ENCODE results near the gene INPP5J. TPM values are rescaled to one million over a fixed set of nuclear protein-coding genes. Genes with fewer than 3 reads are reported as not detected.
A peak's percentile ranks its signal among the peaks of the same experiment; 100 is the strongest.

Gene INPP5J
- total RNA-seq, 2 donors from 2014 or later, result 3.5 to 5.4 TPM

DNA sequence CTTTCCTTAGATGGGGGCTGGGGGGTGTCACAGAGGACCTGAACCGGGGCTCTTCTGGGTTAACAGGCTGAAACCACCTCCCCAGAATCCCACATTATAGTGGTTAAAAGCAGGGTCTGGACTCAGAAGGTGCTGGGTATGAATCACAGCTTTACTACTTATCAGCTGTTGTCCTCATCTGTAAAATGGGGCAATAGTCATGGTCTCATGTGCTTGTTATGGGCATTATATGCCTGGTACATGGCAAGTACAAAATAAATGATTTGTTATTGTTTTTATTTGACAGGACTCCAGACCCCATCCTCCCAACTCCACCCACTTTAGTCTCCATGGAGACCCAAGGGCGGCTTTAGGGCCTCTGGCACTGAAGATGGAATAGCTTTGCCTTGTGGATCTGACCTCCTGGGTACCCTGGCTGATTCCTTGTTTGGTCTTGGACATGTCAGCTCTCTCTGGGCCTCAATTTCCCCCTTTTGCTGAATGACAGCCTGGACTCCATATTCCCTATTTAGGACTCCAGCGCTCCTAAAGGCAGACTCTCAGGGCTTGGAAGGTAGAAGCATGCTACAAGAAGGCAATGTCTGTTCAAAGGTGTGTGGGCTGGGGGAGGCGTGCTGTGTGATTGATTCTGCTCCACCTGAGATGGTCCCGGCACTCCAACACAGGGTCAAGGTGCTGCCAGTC is 42.5 kb upstream of the INPP5J start:
- TF ChIP-seq CTCF (conservative IDR thresholded peaks at IDR 0.05), result no peak
- WGBS, 2 experiments (ENCODE audit: insufficient coverage in 1 of 2, insufficient read length in 1 of 2), result 42 to 58% methylated on average over 3 to 5 of the region's 5 CpGs
- H3K4me3 ChIP-seq (ENCODE audit: low read length), result peak overlapping the region; percentile 82
- Mint-ChIP-seq H3K36me3 (ENCODE audit: low read depth) (no peaks in the 10 kb centered on the region), H3K27me3 (ENCODE audit: insufficient read depth) (peaks cover 2% of the 10 kb centered on the region), H3K9me3 (no peaks in the 10 kb centered on the region), H3K27ac (peak overlapping the region; percentile 100), H3K4me1 (peaks cover 32% of the 10 kb centered on the region), H3K4me3 (peak overlapping the region; percentile 84)
- H3K9ac ChIP-seq (ENCODE audit: extremely low read depth, low read length, poor library complexity, severe bottlenecking), result peak overlapping the region; percentile 96
- H3K27ac ChIP-seq (ENCODE audit: low read depth, low read length), result peak overlapping the region; percentile 97
- H3K27me3 ChIP-seq (ENCODE audit: control insufficient read depth, insufficient read depth, low read length, poor library complexity, severe bottlenecking), result no peaks in the 10 kb centered on the region
- no peak for DNase-seq
- peaks cover 13% of the 10 kb centered on the region for H3K4me1 ChIP-seq (ENCODE audit: control insufficient read depth, insufficient read depth, low read length)
- no peaks in the 10 kb centered on the region for H3K36me3 ChIP-seq (ENCODE audit: control insufficient read depth, insufficient read depth, low read length)
- no peaks in the 10 kb centered on the region for H3K9me3 ChIP-seq (ENCODE audit: control insufficient read depth, low read length)

DNA sequence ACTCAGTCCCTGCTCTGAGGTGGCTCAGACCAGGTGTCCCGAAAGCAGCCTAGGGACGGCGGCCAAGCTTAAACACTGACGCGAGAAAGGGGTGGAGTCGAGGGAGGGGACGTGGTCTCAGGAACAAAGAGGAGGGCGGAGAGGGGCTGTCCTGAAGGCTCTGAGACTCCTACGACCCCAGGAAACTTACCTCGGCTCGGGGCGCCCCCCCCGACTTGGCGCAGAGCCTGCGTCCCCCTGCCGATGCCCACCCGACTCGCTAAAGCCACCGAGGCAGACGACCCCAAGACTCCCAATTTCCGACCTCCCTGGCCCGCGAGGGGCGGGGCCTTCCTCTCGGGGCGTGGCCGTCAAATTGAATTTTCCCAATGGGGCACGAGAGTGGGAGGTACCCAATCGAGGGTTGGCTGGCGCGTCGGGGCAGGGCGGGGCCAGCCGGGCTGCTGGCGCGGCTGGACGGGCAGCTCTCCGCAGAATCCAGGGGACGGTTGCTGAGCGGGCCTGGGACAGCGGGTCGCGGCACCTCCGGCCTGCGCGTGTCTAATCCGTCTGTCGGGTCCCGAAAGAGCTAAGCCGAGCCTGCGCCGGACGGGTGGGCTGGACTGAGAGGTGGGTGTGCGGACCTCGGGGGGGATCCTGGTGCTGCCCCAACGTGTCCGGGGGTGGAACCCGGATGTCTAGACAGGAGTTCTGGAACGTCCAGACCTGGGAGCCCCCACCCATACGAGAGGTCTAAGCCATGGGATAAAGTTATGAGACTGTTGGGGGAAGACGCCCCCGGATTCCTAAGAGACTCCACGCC is 41.7 kb upstream of the INPP5J start, which contains the start of gene SMTN:
Gene SMTN (plus strand): TSS at position 471 of the 802 bp plus-strand sequence. CDS start 1,941 bp downstream, outside the sequence.
- Histone ChIP-seq H3K36me3 (ENCODE audit: control insufficient read depth, insufficient read depth, low read length) (no peaks in the 10 kb centered on the region), H3K4me1 (ENCODE audit: control insufficient read depth, insufficient read depth, low read length) (peaks cover 13% of the 10 kb centered on the region), H3K9ac (ENCODE audit: extremely low read depth, low read length, poor library complexity, severe bottlenecking) (peak within 1 kb of the TSS; percentile 96), H3K27me3 (ENCODE audit: control insufficient read depth, insufficient read depth, low read length, poor library complexity, severe bottlenecking) (no peaks in the 10 kb centered on the region), H3K9me3 (ENCODE audit: control insufficient read depth, low read length) (no peaks in the 10 kb centered on the region), H3K27ac (ENCODE audit: low read depth, low read length) (peak within 1 kb of the TSS; percentile 97), H3K4me3 (ENCODE audit: low read length) (peak within 1 kb of the TSS; percentile 82)
- peak; percentile 98 for DNase-seq
- Mint-ChIP-seq H3K27me3 (ENCODE audit: insufficient read depth) (peaks cover 2% of the 10 kb centered on the region), H3K27ac (peak within 1 kb of the TSS; percentile 100), H3K4me3 (peak within 1 kb of the TSS; percentile 84), H3K9me3 (no peaks in the 10 kb centered on the region), H3K36me3 (ENCODE audit: low read depth) (no peaks in the 10 kb centered on the region), H3K4me1 (peaks cover 32% of the 10 kb centered on the region)
- WGBS, 2 experiments (ENCODE audit: insufficient coverage in 1 of 2, insufficient read length in 1 of 2), result 0 to 1% methylated on average over 33 to 63 of the region's 63 CpGs
- TF ChIP-seq CTCF (conservative IDR thresholded peaks at IDR 0.05), result no peak

DNA sequence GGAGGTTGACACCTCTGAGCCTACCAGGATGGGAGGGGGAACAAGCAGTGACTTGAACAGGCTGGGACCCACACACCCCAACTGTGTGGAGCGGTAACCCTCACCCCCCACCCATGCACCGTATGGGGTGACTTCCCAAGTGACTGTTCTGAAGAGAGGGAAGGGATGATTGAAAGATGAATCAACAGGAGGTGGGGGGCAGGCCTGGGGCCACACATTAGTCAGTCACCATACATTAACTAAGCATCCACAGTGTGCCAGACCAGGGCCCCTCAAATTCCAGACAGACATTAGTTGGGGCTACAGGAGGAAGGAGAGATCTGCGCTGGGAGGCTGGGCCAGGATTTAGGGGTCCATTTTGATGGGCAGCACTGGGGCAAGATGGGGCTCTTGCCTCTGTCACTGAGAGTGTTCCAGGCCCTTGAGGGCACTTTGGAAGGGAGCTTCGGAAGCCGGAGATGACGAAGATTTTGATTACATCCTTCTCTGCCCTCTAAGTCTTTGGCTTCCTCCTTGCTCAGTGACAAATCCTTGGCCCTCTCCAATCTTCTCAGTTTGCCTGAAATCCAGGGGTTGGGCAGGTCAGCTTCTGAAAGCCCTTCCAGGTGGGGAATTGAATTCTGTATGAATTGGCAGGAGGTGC is 40.7 kb upstream of the INPP5J start:
- no peaks in the 10 kb centered on the region for H3K9me3 Mint-ChIP-seq
- Histone ChIP-seq H3K4me3 (ENCODE audit: low read length) (peak overlapping the region; percentile 82), H3K27ac (ENCODE audit: low read depth, low read length) (no peak overlapping the region), H3K4me1 (ENCODE audit: control insufficient read depth, insufficient read depth, low read length) (peaks cover 13% of the 10 kb centered on the region), H3K9me3 (ENCODE audit: control insufficient read depth, low read length) (no peaks in the 10 kb centered on the region), H3K36me3 (ENCODE audit: control insufficient read depth, insufficient read depth, low read length) (no peaks in the 10 kb centered on the region), H3K27me3 (ENCODE audit: control insufficient read depth, insufficient read depth, low read length, poor library complexity, severe bottlenecking) (no peaks in the 10 kb centered on the region), H3K9ac (ENCODE audit: extremely low read depth, low read length, poor library complexity, severe bottlenecking) (peak overlapping the region; percentile 96)
- WGBS, 2 experiments (ENCODE audit: insufficient coverage in 1 of 2, insufficient read length in 1 of 2), result 96 to 98% methylated on average over 4 of the region's 6 CpGs
- peaks cover 32% of the 10 kb centered on the region for H3K4me1 Mint-ChIP-seq
- H3K27ac Mint-ChIP-seq, result peak overlapping the region; percentile 58
- H3K36me3 Mint-ChIP-seq (ENCODE audit: low read depth), result no peaks in the 10 kb centered on the region
- DNase-seq, result no peak
- H3K4me3 Mint-ChIP-seq, result peak overlapping the region; percentile 84
- peaks cover 2% of the 10 kb centered on the region for H3K27me3 Mint-ChIP-seq (ENCODE audit: insufficient read depth)
- TF ChIP-seq CTCF (conservative IDR thresholded peaks at IDR 0.05), result no peak

Data from endodermal cell (in vitro differentiated cells).